ENCODE data around the gene SPTA1. TPM values are rescaled to one million over a fixed set of nuclear protein-coding genes. Genes with fewer than 3 reads are reported as not detected.
A peak's percentile ranks its signal among the peaks of the same experiment; 100 is the strongest.

The SPTA1 gene
- total RNA-seq: 1 to 10 TPM in 1 of 8 experiments, under 1 TPM in 4, not detected in 3; 0.17 to 1.1 (median 0.46) TPM

DNA sequence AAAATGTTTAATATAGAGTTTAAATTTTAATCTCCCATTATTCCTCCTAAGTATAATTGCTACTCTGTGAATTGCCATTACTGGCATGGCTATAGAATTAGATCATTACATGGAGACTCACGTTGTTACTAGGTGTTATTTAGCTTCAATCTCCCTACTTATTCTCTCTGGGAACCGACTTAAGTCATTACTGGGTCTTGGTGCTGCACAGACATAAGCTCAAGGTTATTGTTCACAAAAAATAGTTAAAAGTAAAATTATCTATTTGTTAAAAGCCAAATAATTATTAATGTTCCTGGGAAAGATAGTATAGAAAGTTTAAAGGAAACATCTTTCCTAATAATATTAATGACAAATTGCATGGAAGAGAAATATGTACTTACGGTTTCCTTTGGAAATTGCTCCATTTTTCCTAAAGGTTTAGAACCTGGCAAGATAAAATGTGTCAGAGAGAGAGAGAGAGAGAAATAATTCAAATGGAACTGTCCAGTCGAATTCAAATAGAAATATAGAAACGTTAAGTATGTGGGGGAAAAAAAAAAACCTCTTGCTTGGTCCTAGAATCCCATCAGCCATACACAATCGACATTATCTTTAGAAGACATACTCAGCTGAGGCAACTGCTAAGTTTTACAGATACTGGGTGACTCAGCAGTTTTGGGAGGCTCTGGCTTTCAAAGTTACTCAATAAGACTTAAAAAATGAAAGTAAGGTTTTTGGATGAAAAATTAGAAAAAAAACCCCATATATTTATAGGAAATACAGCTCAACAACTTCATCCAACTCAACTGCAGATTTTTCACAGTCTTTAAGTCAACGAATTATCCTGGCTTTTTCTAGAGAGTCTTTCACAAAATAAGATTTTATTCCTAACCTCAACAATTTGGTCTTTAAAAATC, at the start of gene SPTA1:
Gene SPTA1, minus strand, starts transcription at position 605 of the 899 bp plus-strand sequence. Its CDS starts 198 bp downstream, at position 407.
- H3K4me3 ChIP-seq: no peak within 1 kb of the TSS

DNA sequence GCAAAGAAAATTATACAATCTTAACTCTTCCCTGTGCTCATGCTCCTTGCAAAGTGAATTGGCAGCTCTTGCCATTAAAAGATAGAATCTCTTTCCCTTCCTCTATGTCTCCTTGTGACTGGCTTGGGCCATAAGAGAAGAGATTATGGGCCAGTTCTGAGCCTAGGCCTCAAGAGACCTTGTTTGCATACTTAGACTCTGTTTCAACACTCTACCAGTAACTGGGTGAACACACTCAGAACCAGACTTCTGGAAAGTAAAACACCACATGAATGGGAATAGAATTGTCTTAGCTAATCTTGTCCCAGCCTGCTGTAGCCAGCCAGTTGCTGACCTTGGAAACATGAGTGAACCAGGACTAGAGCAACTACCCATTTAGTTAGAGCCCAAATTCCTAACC, 49.3 kb upstream of the SPTA1 start:
- Histone ChIP-seq H3K27ac (no peak overlapping the region), H3K4me3 (no peak overlapping the region), H3K4me1 (replicated peaks in 1 of 2) (no peaks in the 10 kb centered on the region)
- in situ Hi-C loops (cut with MboI; ENCODE audit: low pct_unique_long_range_greater_than_20kb in 2 of 9, low sequenced_read_pairs in 9 of 9, unreplicated experiment in 9 of 9): no loop called here
- no peak for ATAC-seq (replicated peaks in 6 of 8)

More for the DNA sequence above, at the start of gene SPTA1:
- 0 to 85% (median 65%) methylated on average over 2 to 7 of the region's 7 CpGs for WGBS, 10 experiments
- Histone ChIP-seq H3K4me1 (replicated peaks in 1 of 2) (no peaks in the 10 kb centered on the region), H3K27ac (no peak within 1 kb of the TSS)
- ATAC-seq (replicated peaks in 6 of 8): peak in 2 of 8 experiments; percentile 28 to 33
- in situ Hi-C loops (cut with MboI; ENCODE audit: low pct_unique_long_range_greater_than_20kb in 2 of 9, low sequenced_read_pairs in 9 of 9, unreplicated experiment in 9 of 9): no loop called here

DNA sequence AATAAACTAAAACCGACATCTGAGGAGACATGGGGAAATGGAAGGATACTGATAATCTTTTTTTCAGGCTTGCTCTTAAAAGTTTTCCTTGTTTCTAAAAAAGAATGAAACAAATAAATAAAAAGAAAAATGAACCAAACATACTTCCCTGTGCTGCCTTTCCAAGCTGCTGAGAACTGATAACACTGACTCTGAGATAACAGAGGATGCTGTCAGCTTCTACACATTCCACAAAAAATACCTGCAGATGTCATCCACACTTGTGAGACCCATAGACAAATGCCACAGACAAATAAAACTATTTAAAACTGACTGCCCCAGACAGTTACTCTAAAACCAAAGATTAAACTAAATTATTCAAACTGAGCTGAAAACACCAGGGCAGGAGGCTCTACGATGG, 46.0 kb upstream of the SPTA1 start:
- WGBS, 10 experiments: 0 to 100% (median 73%) methylated on average over 1 to 2 of the region's 2 CpGs
- no peak overlapping the region for H3K27ac ChIP-seq
- H3K4me3 ChIP-seq: no peak overlapping the region
- ATAC-seq (replicated peaks in 6 of 8): no peak
- in situ Hi-C loops (cut with MboI; ENCODE audit: low pct_unique_long_range_greater_than_20kb in 2 of 9, low sequenced_read_pairs in 9 of 9, unreplicated experiment in 9 of 9): no loop called here
- H3K4me1 ChIP-seq (replicated peaks in 1 of 2): no peaks in the 10 kb centered on the region

DNA sequence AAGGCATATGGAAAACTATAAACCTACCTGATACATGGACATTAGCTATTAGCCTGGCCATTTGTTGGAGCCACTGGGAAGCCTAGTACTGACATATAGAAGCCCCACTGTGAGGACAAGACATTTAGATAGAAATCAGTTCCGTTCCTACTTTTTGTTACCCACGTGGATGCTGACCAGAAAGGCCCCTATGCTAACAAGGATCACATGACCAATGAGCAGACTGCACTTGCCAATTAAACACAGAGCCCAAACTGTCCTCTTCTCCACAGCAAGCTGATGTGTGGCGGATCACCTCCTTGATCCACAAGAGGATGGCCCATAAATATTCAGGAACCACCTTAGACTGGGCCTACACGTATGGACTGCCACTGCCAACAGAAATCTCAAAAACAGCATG, 45.2 kb upstream of the SPTA1 start:
- Histone ChIP-seq H3K4me1 (replicated peaks in 1 of 2) (no peaks in the 10 kb centered on the region), H3K4me3 (no peak overlapping the region), H3K27ac (no peak overlapping the region)
- in situ Hi-C loops (cut with MboI; ENCODE audit: low pct_unique_long_range_greater_than_20kb in 2 of 9, low sequenced_read_pairs in 9 of 9, unreplicated experiment in 9 of 9): no loop called here
- 0 to 83% (median 67%) methylated on average over 3 to 4 of the region's 4 CpGs; no CpG with 5 or more reads in 3 of the 10 experiments for WGBS, 10 experiments
- ATAC-seq (replicated peaks in 6 of 8): no peak

DNA sequence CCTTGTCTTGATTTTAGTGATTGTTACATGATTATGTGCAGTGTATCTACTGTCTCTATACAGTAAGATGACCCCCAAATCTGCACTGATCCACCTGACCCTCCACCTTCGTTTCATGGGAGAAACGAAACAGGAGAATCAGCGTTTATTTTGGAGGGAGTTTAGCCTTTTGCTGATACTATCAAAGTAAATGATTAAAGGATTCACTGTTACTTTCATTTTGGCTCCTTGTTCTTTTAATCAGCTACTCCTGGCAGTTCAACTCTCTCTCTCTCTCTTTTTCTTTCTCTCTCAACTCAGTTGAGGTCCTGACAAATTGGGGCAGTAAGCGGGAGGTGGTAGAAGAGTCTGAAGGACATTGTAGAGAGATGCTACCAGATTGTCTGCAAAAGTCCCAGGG, 43.9 kb upstream of the SPTA1 start:
- in situ Hi-C loops (cut with MboI; ENCODE audit: low pct_unique_long_range_greater_than_20kb in 2 of 9, low sequenced_read_pairs in 9 of 9, unreplicated experiment in 9 of 9): no loop called here
- no peak overlapping the region for H3K4me3 ChIP-seq
- H3K27ac ChIP-seq: no peak overlapping the region
- 11 to 72% (median 60%) methylated on average over 3 to 4 of the region's 4 CpGs; no CpG with 5 or more reads in 2 of the 10 experiments for WGBS, 10 experiments
- H3K4me1 ChIP-seq (replicated peaks in 1 of 2): no peaks in the 10 kb centered on the region
- no peak for ATAC-seq (replicated peaks in 6 of 8)

DNA sequence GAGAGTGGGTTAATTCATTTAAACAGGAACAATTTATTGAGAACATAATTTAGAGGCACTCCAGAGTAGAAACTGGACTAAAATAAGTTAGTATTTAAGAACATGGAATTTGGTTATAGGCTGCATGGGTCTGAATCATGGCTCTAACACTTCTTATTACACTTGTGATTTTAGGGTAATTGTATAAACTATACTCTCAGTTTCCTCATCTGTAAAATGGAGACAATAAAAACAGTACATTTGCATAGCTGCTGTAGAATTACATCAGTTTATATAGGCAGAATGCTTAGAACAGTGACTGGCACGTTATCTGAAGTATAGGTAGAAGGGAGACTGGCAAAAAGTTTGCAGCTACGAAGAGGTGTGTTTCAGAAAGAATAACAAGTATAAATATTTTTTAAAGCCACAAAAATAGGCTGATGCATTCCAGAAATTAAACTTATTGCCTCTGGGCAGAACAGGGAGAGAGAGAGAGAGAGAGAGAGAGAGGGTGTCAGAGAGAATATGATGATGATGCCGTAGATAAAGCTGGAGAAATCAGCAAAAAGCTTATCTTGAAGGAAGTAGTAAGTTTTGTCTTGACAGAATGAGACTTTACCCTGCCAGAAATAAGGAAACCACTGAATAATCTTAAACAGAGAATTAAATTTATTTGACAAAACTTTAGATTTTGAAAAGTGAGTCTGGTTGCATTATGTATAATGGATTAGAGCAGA, 42.2 kb upstream of the SPTA1 start:
- WGBS, 10 experiments: 0 to 94% (median 74%) methylated on average over 1 to 3 of the region's 3 CpGs; no CpG with 5 or more reads in 1 of the 10 experiments
- Histone ChIP-seq H3K4me1 (replicated peaks in 1 of 2) (no peaks in the 10 kb centered on the region), H3K27ac (no peak overlapping the region), H3K4me3 (no peak overlapping the region)
- in situ Hi-C loops (cut with MboI; ENCODE audit: low pct_unique_long_range_greater_than_20kb in 2 of 9, low sequenced_read_pairs in 9 of 9, unreplicated experiment in 9 of 9): no loop called here
- ATAC-seq (replicated peaks in 6 of 8): no peak

DNA sequence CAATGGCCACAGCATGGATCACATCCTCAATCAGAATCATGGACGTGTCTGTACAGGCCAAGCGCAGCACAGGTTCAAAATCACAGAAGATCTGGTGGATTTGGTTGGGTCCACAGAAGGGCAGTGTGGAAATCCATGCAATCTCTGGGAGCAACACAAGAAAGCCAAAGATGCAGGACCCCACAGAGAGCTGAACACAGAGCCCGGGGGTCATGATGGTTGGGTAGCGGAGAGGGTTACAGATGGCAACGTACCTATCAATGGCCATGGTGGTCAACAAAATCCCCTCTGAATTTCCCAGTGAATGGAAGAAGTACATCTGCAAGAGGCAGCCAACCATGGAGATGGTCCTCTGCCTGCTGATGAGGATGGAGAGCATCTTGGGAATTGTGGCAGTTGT, 37.9 kb upstream of the SPTA1 start:
- Histone ChIP-seq H3K4me1 (replicated peaks in 1 of 2) (no peaks in the 10 kb centered on the region), H3K4me3 (no peak overlapping the region), H3K27ac (no peak overlapping the region)
- WGBS, 10 experiments: 0 to 92% (median 86%) methylated on average over 1 to 5 of the region's 5 CpGs; no CpG with 5 or more reads in 1 of the 10 experiments
- ATAC-seq (replicated peaks in 6 of 8): no peak
- in situ Hi-C loops (cut with MboI; ENCODE audit: low pct_unique_long_range_greater_than_20kb in 2 of 9, low sequenced_read_pairs in 9 of 9, unreplicated experiment in 9 of 9): no loop called here

DNA sequence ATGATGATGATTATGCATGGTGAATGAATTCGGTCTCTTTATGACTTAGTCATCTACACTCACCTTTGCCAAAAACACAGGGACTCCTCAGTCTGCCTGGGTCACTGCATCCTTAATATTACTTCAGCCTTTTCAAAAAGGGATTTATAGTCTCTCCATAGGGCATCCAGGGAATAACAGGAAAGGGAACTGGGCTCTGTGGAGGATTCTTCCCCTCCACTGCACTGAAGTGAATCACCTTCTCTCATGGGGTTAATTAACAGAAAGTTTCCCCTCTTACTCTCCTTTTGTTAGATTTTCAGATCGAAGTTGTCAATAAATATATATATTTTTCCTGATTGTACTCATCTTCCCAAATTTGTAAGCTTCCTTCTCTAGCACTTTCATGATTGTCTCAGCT, 34.1 kb upstream of the SPTA1 start, which contains the start of gene OR6K3:
Gene OR6K3, minus strand, starts transcription at position 101 of the 400 bp plus-strand sequence. CDS start 2,605 bp downstream, outside the sequence.
- no peak within 1 kb of the TSS for H3K27ac ChIP-seq
- no peak within 1 kb of the TSS for H3K4me3 ChIP-seq
- H3K4me1 ChIP-seq (replicated peaks in 1 of 2): no peaks in the 10 kb centered on the region
- ATAC-seq (replicated peaks in 6 of 8): no peak
- in situ Hi-C loops (cut with MboI; ENCODE audit: low pct_unique_long_range_greater_than_20kb in 2 of 9, low sequenced_read_pairs in 9 of 9, unreplicated experiment in 9 of 9): no loop called here
- 0 to 100% (median 52%) methylated on average over 1 to 2 of the region's 2 CpGs for WGBS, 10 experiments

DNA sequence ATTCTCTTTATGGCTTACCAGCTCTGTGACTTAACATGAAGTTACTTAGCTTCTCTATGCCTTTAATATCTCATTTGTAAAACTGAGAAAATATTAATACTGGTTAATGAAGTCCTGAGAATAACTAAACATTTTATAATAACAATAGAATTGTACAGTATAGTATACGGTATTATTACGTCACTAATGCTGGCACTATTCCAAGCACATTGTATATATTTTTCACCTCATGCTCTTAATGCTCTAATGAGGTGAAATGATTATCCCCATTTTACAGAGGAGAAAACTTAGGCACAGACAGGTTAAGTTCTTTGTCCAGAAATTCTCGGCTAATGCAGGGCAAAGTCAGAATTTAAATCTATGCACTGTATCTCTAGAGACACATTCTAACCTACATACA, 33.1 kb upstream of the SPTA1 start:
- 10 to 89% (median 65%) methylated on average over 2 to 3 of the region's 3 CpGs; no CpG with 5 or more reads in 2 of the 10 experiments for WGBS, 10 experiments
- Histone ChIP-seq H3K4me1 (replicated peaks in 1 of 2) (no peaks in the 10 kb centered on the region), H3K4me3 (no peak overlapping the region), H3K27ac (no peak overlapping the region)
- in situ Hi-C loops (cut with MboI; ENCODE audit: low pct_unique_long_range_greater_than_20kb in 2 of 9, low sequenced_read_pairs in 9 of 9, unreplicated experiment in 9 of 9): no loop called here
- ATAC-seq (replicated peaks in 6 of 8): no peak

DNA sequence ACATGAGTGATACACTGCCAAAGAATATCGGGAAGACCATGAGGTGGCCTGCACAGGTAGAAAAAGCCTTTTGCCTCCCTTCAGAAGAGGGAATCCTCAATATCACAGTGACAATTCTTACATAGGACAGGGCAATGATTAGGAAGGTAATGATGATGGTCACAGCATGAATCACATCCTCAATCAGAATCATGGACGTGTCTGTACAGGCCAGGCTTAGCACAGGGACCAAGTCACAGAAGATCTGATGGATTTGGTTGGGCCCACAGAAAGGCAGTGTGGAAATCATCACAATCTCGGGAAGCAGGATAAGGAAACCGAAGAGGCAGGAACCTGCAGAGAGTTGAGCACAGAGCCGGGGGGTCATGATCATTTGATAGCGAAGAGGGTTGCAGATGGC, 30.8 kb upstream of the SPTA1 start:
- 0 to 86% (median 66%) methylated on average over 1 to 6 of the region's 6 CpGs for WGBS, 10 experiments
- ATAC-seq (replicated peaks in 6 of 8): no peak
- H3K4me3 ChIP-seq: no peak overlapping the region
- H3K4me1 ChIP-seq (replicated peaks in 1 of 2): no peaks in the 10 kb centered on the region
- H3K27ac ChIP-seq: no peak overlapping the region
- in situ Hi-C loops (cut with MboI; ENCODE audit: low pct_unique_long_range_greater_than_20kb in 2 of 9, low sequenced_read_pairs in 9 of 9, unreplicated experiment in 9 of 9): no loop called here

DNA sequence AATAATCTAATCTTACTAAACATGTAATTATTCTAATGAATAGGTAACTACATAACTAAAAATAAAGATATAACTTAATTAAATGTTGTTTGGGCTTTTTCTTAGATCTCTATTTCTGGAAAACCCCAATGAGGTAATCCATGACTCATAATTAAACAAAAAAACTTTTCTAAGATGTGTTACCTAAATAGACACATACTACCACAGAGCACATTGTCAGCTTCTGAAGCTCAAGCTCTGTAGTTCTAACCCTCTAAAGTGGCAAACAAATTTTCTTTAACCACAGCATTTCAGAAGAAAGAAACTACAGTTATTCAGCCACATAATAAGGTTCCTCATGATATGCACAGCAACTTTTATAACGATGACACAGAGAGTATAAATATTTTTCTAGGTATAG, 29.8 kb upstream of the SPTA1 start:
- WGBS, 10 experiments: 14 to 100% (median 71%) methylated on average over 1 of the region's 1 CpG; no CpG with 5 or more reads in 3 of the 10 experiments
- Histone ChIP-seq H3K27ac (no peak overlapping the region), H3K4me1 (replicated peaks in 1 of 2) (no peaks in the 10 kb centered on the region), H3K4me3 (no peak overlapping the region)
- ATAC-seq (replicated peaks in 6 of 8): no peak
- in situ Hi-C loops (cut with MboI; ENCODE audit: low pct_unique_long_range_greater_than_20kb in 2 of 9, low sequenced_read_pairs in 9 of 9, unreplicated experiment in 9 of 9): no loop called here

DNA sequence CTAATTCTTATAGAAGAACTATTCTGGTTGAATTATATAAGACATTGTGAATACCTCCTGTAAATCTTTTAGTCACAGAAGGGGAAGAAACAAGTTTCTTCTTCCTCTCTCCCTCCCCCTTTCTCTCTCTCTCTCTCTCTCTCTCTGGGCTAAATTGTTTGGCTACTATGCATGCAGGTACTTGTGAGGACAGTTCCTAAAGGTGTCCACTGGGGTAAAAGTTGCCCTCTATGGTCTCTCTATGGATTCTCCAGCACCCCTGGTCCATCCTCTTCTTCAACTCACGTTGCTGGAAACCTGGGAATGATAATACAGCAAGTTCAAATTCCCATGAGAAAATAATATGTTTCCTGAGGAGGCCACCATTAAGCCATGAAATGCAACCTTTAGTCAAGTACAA, 28.2 kb upstream of the SPTA1 start:
- Histone ChIP-seq H3K4me1 (replicated peaks in 1 of 2) (no peaks in the 10 kb centered on the region), H3K27ac (no peak overlapping the region), H3K4me3 (no peak overlapping the region)
- in situ Hi-C loops (cut with MboI; ENCODE audit: low pct_unique_long_range_greater_than_20kb in 2 of 9, low sequenced_read_pairs in 9 of 9, unreplicated experiment in 9 of 9): no loop called here
- WGBS, 10 experiments: 0 to 60% (median 15%) methylated on average over 1 of the region's 1 CpG; no CpG with 5 or more reads in 2 of the 10 experiments
- ATAC-seq (replicated peaks in 6 of 8): no peak

DNA sequence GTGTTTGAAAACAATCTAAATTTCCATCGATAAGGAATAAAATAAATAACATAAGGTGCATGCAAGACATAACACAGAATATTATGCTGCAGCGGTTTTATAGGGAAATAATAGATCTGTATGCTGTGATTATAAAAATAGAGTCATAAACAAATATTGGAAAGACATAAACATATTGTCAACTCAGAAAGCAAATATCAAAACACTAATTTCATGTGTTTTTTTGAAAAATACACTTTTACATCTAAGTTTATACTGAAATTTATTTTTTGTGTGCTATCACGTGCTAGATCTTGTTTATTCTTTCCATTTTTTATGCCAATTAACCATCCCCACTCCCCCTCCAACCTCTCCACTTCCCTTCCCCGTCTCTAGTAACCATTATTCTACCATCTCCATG, 24.6 kb upstream of the SPTA1 start:
- Histone ChIP-seq H3K27ac (no peak overlapping the region), H3K4me1 (replicated peaks in 1 of 2) (no peaks in the 10 kb centered on the region), H3K4me3 (no peak overlapping the region)
- in situ Hi-C loops (cut with MboI; ENCODE audit: low pct_unique_long_range_greater_than_20kb in 2 of 9, low sequenced_read_pairs in 9 of 9, unreplicated experiment in 9 of 9): no loop called here
- WGBS, 10 experiments: 0 to 82% (median 56%) methylated on average over 2 to 4 of the region's 4 CpGs
- no peak for ATAC-seq (replicated peaks in 6 of 8)

Data from motor neuron (in vitro differentiated cells).